Keratinocyte (primary cell): ENCODE data around the gene LRRN2. TPM values are rescaled to one million over a fixed set of nuclear protein-coding genes. Genes with fewer than 3 reads are reported as not detected.

Experiments
- DNase-seq: peaks from one replicate; pipeline ENCODE4 v3.0.0-alpha.2; 2011; ENCODE audit warnings: low read depth, missing footprints, low spot score
- FAIRE-seq: peaks from 2 replicates; lab custom pipeline; 2011; peaks lifted over from hg19 to GRCh38; lab: Jason Lieb, UNC
- H2AFZ ChIP-seq: 2 replicates; pipeline ENCODE4 v1.6.0; 2012; ENCODE audit warnings: low read length, control low read depth, inconsistent platforms; ENCODE audit not compliant: control insufficient read depth
- H3K27ac ChIP-seq: 2 replicates; pipeline ENCODE4 v1.5.1; 2011; ENCODE audit warnings: low read length; ENCODE audit not compliant: control insufficient read depth, insufficient read depth
- H3K27me3 ChIP-seq: 3 replicates; pipeline ENCODE4 v1.6.0; 2011; ENCODE audit warnings: low read length; ENCODE audit not compliant: control insufficient read depth, insufficient read depth; ENCODE audit errors: extremely low read depth
- H3K36me3 ChIP-seq, 2 experiments: 2 replicates in 1 of 2; 3 replicates in 1 of 2; pipeline ENCODE4 v1.5.1; 2011; ENCODE audit warnings: low read length in 2 of 2, mild to moderate bottlenecking in 1 of 2; ENCODE audit not compliant: control insufficient read depth in 2 of 2, insufficient read depth in 2 of 2; ENCODE audit errors: extremely low read depth in 1 of 2
- H3K4me1 ChIP-seq: 3 replicates; pipeline ENCODE4 v1.5.1; 2011; ENCODE audit warnings: low read length; ENCODE audit not compliant: control insufficient read depth, insufficient read depth; ENCODE audit errors: extremely low read depth
- H3K4me2 ChIP-seq: 3 replicates; pipeline ENCODE4 v1.6.0; 2011; ENCODE audit warnings: low read depth, low read length; ENCODE audit not compliant: control insufficient read depth, insufficient read depth; ENCODE audit errors: extremely low read depth
- H3K4me3 ChIP-seq, 3 experiments: fragments of 200-600 bp in 1 of 3; sonication (generic) in 1 of 3; 2 replicates in 2 of 3; 3 replicates in 1 of 3; pipeline ENCODE4 v1.5.1; 2011 to 2016; ENCODE audit warnings: low read length in 3 of 3, mild to moderate bottlenecking in 3 of 3, control low read depth in 2 of 3, inconsistent platforms in 1 of 3, low read depth in 1 of 3, mixed read lengths in 1 of 3, mixed run types in 1 of 3, moderate library complexity in 1 of 3; ENCODE audit not compliant: control insufficient read depth in 2 of 3, insufficient read depth in 2 of 3; ENCODE audit errors: extremely low read depth in 1 of 3
- H3K79me2 ChIP-seq: 2 replicates; pipeline ENCODE4 v1.6.0; 2012; ENCODE audit warnings: low read length; ENCODE audit not compliant: control insufficient read depth, insufficient read depth
- H3K9ac ChIP-seq: 3 replicates; pipeline ENCODE4 v1.6.0; 2011; ENCODE audit warnings: low read length; ENCODE audit not compliant: control insufficient read depth, insufficient read depth; ENCODE audit errors: extremely low read depth
- H3K9me1 ChIP-seq: 3 replicates; pipeline ENCODE4 v1.6.0; 2011; ENCODE audit warnings: low read length; ENCODE audit not compliant: control insufficient read depth, insufficient read depth; ENCODE audit errors: extremely low read depth
- H3K9me3 ChIP-seq: 2 replicates; pipeline ENCODE4 v1.5.1; 2012; ENCODE audit warnings: low read depth, low read length; ENCODE audit not compliant: control insufficient read depth
- H4K20me1 ChIP-seq: 3 replicates; pipeline ENCODE4 v1.6.0; 2011; ENCODE audit warnings: low read length; ENCODE audit not compliant: control insufficient read depth, insufficient read depth; ENCODE audit errors: extremely low read depth
- EZH2 ChIP-seq: IDR thresholded peaks from one replicate; pipeline ENCODE4 v1.6.1; 2012; ENCODE audit warnings: inconsistent platforms, mild to moderate bottlenecking, low read length, moderate library complexity
- dilution Hi-C: fragments of 300-500 bp; cut with MboI; formaldehyde crosslinking; loops from one replicate; pipeline ENCODE4 v1.7.0; 2020; ENCODE audit warnings: low sequenced_read_pairs; ENCODE audit not compliant: extremely low pct_ligation_motif_present
- polyA plus RNA-seq, 5 experiments: library from polyadenylated mRNA; depleted of rRNA in 3 of 5; stranded (reverse) in 3 of 5; stranded (forward) in 1 of 5; unstranded in 1 of 5; fragments of >200 nt; gene quantifications; 1 replicate in 1 of 5; 2 replicates in 3 of 5; 3 replicates in 1 of 5; pipeline versions ENCODE4 v1.2.1 to v1.2.3, GENCODE V29; 2011 to 2012; ENCODE audit warnings: missing spikeins in 2 of 5, low read depth in 1 of 5, low replicate concordance in 1 of 5
- TF ChIP-seq, protein P1 (sequence below), 3 experiments: IDR thresholded peaks in 1 of 3; conservative IDR thresholded peaks in 1 of 3; optimal IDR thresholded peaks in 1 of 3; 2 replicates in 2 of 3; 3 replicates in 1 of 3; pipeline versions ENCODE3 to v1.5.1; 2011; ENCODE audit warnings: low read length in 3 of 3, mild to moderate bottlenecking in 3 of 3, moderate library complexity in 2 of 3, control low read depth in 1 of 3, inconsistent platforms in 1 of 3; ENCODE audit not compliant: insufficient read depth in 2 of 3; ENCODE audit errors: extremely low read depth in 1 of 3

Gene LRRN2
- polyA plus RNA-seq, 1 donor (not counting 4 experiments of a cell fraction or from before 2014, with no cell fraction given): not detected

DNA sequence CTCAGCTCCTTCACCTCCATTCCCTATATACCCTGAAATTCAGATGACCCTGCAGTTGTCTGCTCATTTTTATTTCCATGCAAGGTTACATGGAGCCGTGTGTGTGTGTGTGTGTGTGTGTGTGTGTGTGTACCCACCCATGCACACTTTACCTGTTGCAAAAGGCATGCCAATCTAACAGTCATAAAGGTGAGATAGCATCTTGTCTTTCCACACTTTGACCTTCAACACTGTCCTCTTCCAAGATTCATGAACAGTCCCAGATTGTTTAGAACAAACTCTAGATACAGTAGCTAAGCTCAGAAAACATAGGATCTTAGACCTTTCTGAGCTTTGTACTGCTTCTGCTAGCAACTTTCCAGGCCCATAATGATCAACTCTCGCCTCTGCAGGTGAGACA is 9.5 kb downstream of the LRRN2 start:
- TF ChIP-seq, protein P1, sequence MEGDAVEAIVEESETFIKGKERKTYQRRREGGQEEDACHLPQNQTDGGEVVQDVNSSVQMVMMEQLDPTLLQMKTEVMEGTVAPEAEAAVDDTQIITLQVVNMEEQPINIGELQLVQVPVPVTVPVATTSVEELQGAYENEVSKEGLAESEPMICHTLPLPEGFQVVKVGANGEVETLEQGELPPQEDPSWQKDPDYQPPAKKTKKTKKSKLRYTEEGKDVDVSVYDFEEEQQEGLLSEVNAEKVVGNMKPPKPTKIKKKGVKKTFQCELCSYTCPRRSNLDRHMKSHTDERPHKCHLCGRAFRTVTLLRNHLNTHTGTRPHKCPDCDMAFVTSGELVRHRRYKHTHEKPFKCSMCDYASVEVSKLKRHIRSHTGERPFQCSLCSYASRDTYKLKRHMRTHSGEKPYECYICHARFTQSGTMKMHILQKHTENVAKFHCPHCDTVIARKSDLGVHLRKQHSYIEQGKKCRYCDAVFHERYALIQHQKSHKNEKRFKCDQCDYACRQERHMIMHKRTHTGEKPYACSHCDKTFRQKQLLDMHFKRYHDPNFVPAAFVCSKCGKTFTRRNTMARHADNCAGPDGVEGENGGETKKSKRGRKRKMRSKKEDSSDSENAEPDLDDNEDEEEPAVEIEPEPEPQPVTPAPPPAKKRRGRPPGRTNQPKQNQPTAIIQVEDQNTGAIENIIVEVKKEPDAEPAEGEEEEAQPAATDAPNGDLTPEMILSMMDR (optimal IDR thresholded peaks at IDR 0.05 in 1 of 3, IDR thresholded peaks at IDR 0.05 in 1 of 3, conservative IDR thresholded peaks at IDR 0.05 in 1 of 3; ENCODE audit: extremely low read depth in 1 of 3, insufficient read depth in 2 of 3, low read length in 3 of 3): no peak
- no peak for TF ChIP-seq EZH2
- H3K27ac ChIP-seq: no peak overlapping the region
- no peak for FAIRE-seq

DNA sequence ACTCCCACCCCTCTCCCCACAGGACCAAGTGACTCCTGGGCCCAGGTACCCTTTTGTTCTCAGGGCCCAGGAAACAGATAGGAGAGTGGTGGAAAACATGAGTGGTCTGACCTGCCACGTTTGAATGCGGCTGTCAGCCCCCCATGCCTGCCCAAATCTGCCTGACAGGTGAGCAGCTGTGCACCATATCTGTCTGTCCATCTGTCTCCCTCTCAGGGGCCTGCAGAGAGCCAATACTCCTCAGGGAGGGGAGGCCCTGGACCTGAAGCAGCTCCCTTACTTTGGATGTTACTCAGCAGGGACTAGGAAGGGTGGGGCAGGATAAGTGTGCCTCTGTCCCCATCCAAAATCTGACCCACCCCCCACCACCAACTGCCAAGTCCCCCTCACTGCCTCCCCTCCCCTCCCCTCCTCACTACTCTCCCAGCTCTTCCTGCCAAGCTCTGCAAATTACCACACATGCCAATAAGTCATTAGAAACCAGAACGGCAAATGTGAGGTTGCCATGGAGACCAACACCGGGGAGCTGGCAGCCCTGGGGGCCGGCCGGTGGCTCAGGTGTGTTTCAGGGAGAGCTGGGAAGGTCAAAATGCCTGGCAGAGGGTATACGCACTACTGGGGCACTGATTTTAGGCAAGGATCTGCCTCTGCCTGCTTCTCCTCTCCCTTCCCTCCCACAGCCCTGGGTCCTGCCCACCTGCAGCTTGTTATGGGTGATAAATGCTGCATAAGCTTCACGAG is 11.5 kb downstream of the LRRN2 start:
- no peaks in the 10 kb centered on the region for H4K20me1 ChIP-seq
- no peak overlapping the region for H3K4me3 ChIP-seq
- no peak overlapping the region for H2AFZ ChIP-seq
- no peaks in the 10 kb centered on the region for H3K79me2 ChIP-seq
- H3K9me1 ChIP-seq: no peaks in the 10 kb centered on the region
- FAIRE-seq (no peak), DNase-seq (no peak)
- no peak overlapping the region for H3K27ac ChIP-seq
- H3K4me2 ChIP-seq: no peak overlapping the region
- H3K9me3 ChIP-seq: no peaks in the 10 kb centered on the region
- H3K9ac ChIP-seq: no peak overlapping the region
- no peaks in the 10 kb centered on the region for H3K4me1 ChIP-seq
- H3K27me3 ChIP-seq: peaks cover 15% of the 10 kb centered on the region
- TF ChIP-seq, protein P1 (optimal IDR thresholded peaks at IDR 0.05 in 1 of 3, IDR thresholded peaks at IDR 0.05 in 1 of 3, conservative IDR thresholded peaks at IDR 0.05 in 1 of 3; ENCODE audit: extremely low read depth in 1 of 3, insufficient read depth in 2 of 3, low read length in 3 of 3): no peak
- TF ChIP-seq EZH2: no peak
- dilution Hi-C loops: no loop called here
- no peaks in the 10 kb centered on the region for H3K36me3 ChIP-seq

More for the DNA sequence above, 9.5 kb downstream of the LRRN2 start:
- dilution Hi-C loops: no loop called here
- H3K79me2 ChIP-seq: no peaks in the 10 kb centered on the region
- no peak overlapping the region for H3K4me2 ChIP-seq
- H3K27me3 ChIP-seq: peaks cover 23% of the 10 kb centered on the region
- no peaks in the 10 kb centered on the region for H4K20me1 ChIP-seq
- H3K4me1 ChIP-seq: no peaks in the 10 kb centered on the region
- H3K9me3 ChIP-seq: no peaks in the 10 kb centered on the region
- no peaks in the 10 kb centered on the region for H3K9me1 ChIP-seq
- DNase-seq: no peak
- H3K4me3 ChIP-seq: no peak overlapping the region
- no peaks in the 10 kb centered on the region for H3K36me3 ChIP-seq
- H3K9ac ChIP-seq: no peak overlapping the region
- H2AFZ ChIP-seq: no peak overlapping the region
